GM18505 (cell line): ENCODE results near the gene CALN1.

Experiments used
- ATAC-seq: cut with Tn5 transposase; IDR thresholded peaks from one replicate; pipeline ENCODE4 v1.9.1; 2021; ENCODE audit not compliant: unreplicated experiment
- POLR2A ChIP-seq: IDR thresholded peaks from 4 replicates; pipeline ENCODE4 v1.6.1; 2011; ENCODE audit warnings: borderline replicate concordance; ENCODE audit not compliant: insufficient read depth, insufficient read length; ENCODE audit errors: extremely low read depth

Gene CALN1

DNA sequence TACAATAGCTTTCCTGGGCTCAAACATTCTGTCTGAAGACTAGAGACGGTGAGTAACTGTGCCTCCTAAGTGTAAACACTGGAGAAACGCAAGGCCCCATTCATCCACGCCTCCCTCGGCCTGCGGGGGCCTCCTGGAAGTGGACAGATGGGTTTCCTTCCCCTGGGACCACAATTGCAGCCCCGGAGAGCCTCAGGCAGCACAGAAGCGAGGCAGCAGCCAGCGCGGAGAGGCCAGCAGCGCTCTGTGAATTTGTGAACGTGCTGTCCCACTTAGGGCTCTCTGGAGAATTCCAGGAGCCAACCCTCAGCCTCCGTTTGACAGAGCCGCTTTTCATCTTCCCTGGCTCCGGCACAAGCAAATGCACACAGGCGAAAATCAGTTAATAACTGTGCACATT, 23.2 kb upstream of the CALN1 start:
- no peak for ATAC-seq
- no peak for TF ChIP-seq POLR2A

DNA sequence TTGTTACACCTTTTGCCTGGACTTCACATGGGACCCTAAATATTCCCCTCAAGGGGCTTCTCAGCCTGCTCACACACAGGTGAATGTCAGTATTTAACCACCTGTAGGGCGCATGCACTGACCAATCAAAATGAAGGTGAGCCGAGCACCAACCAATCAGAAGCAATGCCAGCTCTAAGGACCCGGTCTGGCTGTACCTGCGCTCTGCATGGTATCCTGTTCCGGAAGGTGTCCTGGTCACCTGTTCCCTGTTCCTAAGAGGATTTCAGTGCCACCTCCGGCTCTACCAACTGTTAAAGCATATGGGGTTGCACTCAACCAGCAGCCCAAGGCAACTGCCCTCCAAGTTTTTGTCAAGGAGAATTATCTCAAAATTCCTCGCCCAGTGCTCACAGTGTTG, 18.4 kb upstream of the CALN1 start:
- ATAC-seq: no peak
- TF ChIP-seq POLR2A: no peak

DNA sequence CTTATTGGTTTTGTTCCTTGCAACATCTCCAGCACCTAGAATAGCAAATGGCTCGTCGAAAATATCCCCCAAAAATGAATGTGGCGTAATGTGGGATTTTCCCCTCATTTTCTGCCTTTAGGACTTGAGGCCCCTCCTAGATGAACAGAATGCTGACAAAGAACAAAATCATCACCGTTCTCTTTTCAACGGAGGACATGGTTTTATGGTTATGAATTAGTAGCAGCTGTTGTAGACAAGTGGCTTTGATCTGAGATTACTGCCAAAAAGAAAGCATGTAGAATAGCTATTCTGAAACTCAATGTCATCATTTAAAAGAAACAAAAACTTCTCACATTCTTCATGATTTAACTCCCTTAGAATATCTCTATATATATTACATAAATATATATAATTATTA, 17.2 kb upstream of the CALN1 start:
- no peak for TF ChIP-seq POLR2A
- ATAC-seq: no peak

DNA sequence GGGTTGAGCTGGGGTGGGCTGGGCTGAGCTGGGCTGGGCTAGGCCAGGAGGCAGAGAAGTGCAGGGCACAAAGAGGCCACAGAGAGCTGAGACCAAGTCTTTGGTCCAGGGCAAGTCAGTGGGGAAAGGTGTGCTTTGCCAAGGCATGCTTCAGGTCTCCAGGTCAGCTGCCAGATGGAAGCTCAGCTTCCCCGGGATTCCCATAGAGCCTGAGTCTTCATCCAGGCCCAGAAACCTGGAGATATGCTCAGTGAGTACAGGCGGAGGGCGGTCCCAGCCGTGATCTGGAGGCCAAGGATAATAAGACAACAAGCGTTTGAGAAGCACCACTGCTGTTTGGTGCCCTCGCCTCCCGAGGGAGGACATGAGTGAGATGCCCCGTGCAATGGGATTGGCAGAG, 4.7 kb upstream of the CALN1 start:
- no peak for ATAC-seq
- TF ChIP-seq POLR2A: no peak

DNA sequence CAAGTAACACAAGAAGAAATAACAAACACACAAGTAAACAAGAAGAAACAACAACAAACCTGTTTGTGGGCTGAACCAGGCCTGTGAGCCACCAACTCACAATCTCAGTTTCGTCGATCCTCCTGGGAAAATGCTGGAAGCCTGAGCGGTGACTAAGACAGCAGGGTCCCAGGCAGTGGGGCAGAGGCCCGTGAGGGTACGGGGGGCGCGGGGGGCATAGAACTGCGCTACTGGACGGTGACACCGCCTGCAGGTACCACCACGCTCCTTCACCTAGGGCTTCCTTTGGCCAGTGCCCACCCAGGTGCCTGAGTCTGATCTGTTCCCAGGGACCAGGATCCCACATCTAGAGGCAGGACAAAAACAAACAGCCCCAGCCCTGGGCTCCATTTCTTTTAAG, 3.4 kb upstream of the CALN1 start:
- ATAC-seq: no peak
- TF ChIP-seq POLR2A: no peak

DNA sequence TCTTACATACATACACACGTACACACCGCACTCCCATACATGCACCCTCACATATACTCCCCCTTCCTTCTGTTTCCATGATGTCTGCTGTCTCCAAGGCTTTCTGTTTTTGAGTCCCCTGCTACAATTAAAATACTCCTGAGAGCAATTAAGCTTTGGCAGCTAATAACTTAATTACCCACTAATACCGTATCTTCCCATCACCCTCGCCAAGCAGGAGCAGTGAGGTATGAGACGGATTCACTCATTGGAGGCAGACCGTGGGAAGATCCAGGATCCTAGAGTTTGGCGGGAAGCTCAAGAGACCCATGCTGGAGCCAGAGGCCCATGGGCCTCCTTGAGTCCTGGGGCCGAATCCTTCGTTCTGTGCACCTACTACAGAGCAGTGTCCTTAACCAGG, 1.7 kb upstream of the CALN1 start:
- no peak for TF ChIP-seq POLR2A
- ATAC-seq: no peak

DNA sequence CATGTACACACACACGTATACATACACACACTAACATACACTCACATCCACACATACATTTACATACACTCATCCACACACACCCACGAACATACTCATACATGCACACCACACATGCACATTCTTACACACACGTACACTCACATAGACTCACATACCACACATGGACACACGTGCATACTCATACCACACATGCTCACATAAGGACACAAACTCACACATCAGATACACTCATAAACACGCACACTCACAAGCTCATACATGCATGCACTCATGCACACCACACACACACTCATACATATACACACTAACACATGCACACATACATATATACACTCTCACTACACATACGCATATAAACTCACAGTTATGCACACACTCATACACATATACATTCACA, 1.2 kb upstream of the CALN1 start:
- no peak for TF ChIP-seq POLR2A
- ATAC-seq: no peak

DNA sequence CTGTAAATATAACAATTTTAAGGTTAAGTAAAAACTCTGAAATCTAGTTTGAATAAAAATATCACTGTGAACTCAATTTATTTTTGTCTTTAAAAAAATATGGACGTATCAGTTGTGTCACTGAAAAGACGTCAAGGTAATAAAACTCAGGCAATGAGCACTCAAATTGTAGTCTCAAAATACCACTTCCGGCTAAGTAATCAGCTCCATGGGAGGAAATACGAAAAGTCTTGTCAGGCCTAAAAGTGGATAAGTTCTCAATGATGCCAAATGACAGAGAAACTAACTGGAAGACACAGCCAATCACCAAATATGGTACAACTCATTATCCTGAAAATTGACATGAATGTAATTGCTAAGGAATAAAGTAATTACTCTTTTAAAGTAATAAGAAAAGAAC, 719 bp downstream of the CALN1 start:
- no peak for ATAC-seq
- TF ChIP-seq POLR2A: no peak

DNA sequence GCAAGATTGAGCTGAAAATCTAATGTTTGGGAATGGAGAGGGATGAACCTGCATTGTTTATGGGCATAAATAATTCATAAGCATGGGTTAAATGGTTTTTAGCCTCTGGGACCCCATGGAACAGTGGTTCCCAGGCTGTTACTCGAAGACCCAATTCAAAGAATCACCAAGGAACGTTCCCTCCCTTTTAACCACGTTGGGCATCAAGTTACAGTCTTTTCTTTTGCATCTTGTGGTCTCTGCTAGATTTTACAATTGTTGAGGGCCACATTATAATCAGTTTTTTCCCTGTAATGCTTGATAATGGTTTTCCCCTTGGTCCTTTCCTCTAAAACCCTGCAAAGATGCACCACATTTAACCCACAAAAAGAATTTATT, 2.5 kb downstream of the CALN1 start:
- no peak for TF ChIP-seq POLR2A
- no peak for ATAC-seq

DNA sequence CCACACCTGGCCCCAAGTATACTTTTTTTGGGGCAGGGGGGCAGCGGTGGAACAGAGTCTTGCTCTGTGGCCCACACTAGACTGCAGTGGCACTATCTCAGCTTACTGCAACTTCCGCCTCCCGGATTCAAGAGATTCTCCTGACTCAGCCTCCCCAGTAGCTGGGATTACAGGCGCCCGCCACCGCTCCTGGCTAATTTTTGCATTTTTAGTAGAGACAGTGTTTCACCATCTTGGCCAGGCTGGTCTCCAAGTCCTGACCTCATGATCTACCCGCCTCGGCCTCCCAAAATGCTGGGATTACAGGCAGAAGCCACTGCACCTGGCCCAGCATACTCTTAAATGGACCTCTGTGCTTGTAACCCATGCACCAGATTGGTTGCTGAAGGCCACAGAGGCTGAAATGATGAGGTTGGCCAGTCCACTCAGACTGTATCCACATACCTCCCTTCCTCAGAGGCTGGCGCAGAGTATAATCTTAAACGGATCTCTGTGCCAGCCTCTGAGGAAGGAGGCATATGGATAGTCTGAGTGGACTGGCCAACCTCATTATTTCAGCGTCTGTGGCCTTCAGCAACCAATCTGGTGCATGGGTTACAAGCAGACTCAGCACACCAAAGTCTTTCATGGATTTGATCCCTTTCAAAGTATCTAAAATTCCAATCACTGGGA, 3.0 kb downstream of the CALN1 start:
- ATAC-seq: no peak
- no peak for TF ChIP-seq POLR2A

DNA sequence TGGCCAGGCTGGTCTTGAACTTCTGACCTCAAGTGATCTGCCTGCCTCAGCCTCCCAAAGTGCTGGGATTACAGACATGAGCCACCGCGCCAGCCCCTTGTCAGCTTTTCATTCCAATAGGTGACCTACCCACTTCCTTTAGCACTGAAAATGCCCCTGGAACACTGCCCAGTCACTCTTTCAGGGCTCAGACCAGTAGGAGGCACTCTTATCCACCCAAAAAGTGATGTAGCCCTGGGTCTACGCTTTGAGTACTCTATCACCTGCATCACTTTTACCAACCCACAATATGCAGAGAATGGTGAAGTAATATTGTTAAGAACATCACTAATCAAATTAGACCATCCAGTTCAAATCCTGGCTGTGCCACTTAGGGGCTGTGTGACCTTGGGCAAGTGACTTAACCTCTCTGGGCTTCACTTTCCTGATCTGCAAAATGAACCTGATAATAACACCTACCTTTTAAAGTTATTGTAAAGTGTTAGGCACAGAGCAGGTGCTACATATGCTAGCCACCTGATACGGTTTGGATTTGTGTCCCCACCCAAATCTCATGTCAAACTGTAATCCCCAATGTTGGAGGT, 5.2 kb downstream of the CALN1 start:
- ATAC-seq: no peak
- no peak for TF ChIP-seq POLR2A

DNA sequence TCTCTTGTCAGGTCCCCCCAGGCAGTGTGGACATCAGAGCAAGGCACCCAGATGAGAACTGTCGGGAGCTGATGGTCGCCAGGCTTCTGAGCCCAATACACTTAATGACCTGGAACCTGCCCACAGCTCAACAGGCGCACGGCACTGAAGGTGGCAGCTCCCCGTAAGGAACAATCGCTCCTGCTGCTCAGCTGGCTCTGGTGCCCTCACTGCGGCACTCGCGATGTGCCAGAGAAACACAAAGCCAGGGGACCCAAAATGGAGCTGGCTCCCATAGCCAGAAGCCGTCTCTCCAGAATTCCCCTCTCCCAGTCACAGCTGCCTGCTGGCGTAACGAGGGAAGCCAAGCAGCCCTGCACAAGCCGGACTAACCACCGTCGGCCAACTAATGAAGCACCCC, 6.3 kb downstream of the CALN1 start:
- no peak for TF ChIP-seq POLR2A
- ATAC-seq: no peak

DNA sequence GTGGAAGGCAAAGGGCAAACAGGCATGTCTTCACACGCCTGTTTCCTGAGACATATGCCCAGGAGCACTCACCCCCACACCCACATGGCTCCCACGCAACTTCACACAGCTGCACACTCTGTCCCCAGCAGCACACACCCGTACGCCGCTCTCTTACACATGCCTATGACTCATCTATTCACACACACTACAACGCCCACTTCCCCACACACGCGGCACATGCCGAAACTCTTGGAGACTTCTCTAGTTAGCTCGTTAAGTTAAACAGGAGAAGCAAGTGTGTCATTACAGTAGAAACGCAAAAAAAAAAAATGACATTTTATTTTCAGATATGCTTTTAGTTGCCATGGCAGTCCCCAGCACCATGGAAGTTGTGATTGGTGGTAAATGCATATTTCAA, 6.7 kb downstream of the CALN1 start:
- TF ChIP-seq POLR2A: no peak
- ATAC-seq: peak; percentile 59

DNA sequence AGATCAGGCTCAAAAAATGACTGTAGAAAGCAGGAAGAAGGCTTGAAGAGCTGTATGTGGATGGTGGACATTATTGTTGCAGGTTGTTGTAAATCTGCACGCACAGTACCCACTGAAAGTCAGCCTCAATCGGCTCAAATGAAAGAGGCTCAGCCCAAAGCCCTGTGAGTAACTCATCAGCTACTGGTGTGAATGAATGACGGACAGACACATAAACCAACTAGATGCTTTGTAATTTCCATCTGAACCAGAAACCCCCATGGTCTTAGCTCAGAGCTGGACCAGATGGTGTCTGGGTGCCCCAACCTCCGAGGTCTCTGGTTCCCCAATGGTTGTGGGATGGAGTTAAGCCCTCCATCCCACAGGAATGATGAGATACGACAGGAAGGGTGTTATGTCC, 7.4 kb downstream of the CALN1 start:
- TF ChIP-seq POLR2A: no peak
- no peak for ATAC-seq
